Trophoblast cell (in vitro differentiated cells and primary cell): ENCODE data around the gene SRC.

Experiments used
- DNase-seq, 2 donors: peaks; one replicate each; pipeline ENCODE4 v3.0.0-alpha.2; 2016
- H2AFZ ChIP-seq: 2 replicates; pipeline ENCODE4 v1.6.1; 2013; ENCODE audit warnings: low read length, moderate library complexity, mild to moderate bottlenecking; ENCODE audit not compliant: insufficient read depth, poor library complexity
- H2AK5ac ChIP-seq: 2 replicates; pipeline ENCODE4 v1.6.1; 2013; ENCODE audit warnings: mild to moderate bottlenecking, low read length
- H2BK120ac ChIP-seq: 2 replicates; pipeline ENCODE4 v1.6.1; 2013; ENCODE audit warnings: low read length, mild to moderate bottlenecking, moderate library complexity; ENCODE audit not compliant: insufficient read depth, poor library complexity
- H2BK12ac ChIP-seq: 2 replicates; pipeline ENCODE4 v1.6.1; 2013; ENCODE audit warnings: mild to moderate bottlenecking, low read length, moderate library complexity
- H2BK5ac ChIP-seq: 2 replicates; pipeline ENCODE4 v1.6.1; 2013; ENCODE audit warnings: low read length, low read depth, moderate library complexity, mild to moderate bottlenecking; ENCODE audit not compliant: poor library complexity
- H3K14ac ChIP-seq: 2 replicates; pipeline ENCODE4 v1.6.1; 2013; ENCODE audit warnings: mild to moderate bottlenecking, low read length
- H3K18ac ChIP-seq: 2 replicates; pipeline ENCODE4 v1.6.1; 2013; ENCODE audit warnings: mild to moderate bottlenecking, low read length
- H3K23ac ChIP-seq: 2 replicates; pipeline ENCODE4 v1.6.1; 2013; ENCODE audit warnings: low read length
- H3K27ac ChIP-seq: 2 replicates; pipeline ENCODE4 v1.5.1; 2013; ENCODE audit warnings: low read depth, mild to moderate bottlenecking, inconsistent platforms, low read length, moderate library complexity
- H3K27me3 ChIP-seq: 2 replicates; pipeline ENCODE4 v1.6.1; 2013; ENCODE audit warnings: inconsistent platforms, mild to moderate bottlenecking, low read length, moderate library complexity; ENCODE audit not compliant: insufficient read depth
- H3K36me3 ChIP-seq, 2 experiments: 1 replicate in 1 of 2; 2 replicates in 1 of 2; pipeline ENCODE4 v1.6.1; 2013; ENCODE audit warnings: low read length in 2 of 2, mild to moderate bottlenecking in 2 of 2, moderate library complexity in 1 of 2; ENCODE audit not compliant: insufficient read depth in 2 of 2, control insufficient read depth in 1 of 2
- H3K4ac ChIP-seq: 2 replicates; pipeline ENCODE4 v1.6.1; 2013; ENCODE audit warnings: low read depth, mild to moderate bottlenecking, low read length, moderate library complexity
- H3K4me1 ChIP-seq, 2 experiments: 1 replicate in 1 of 2; 2 replicates in 1 of 2; pipeline ENCODE4 v1.6.1; 2013; ENCODE audit warnings: low read length in 2 of 2, mild to moderate bottlenecking in 2 of 2, moderate library complexity in 1 of 2; ENCODE audit not compliant: insufficient read depth in 2 of 2, control insufficient read depth in 1 of 2
- H3K4me2 ChIP-seq: 2 replicates; pipeline ENCODE4 v1.6.1; 2013; ENCODE audit warnings: inconsistent platforms, mild to moderate bottlenecking, low read length, moderate library complexity
- H3K4me3 ChIP-seq: 2 replicates; pipeline ENCODE4 v1.5.1; 2013; ENCODE audit warnings: mild to moderate bottlenecking, low read depth, low read length, inconsistent platforms
- H3K79me1 ChIP-seq: one replicate; pipeline ENCODE4 v1.6.1; 2013; ENCODE audit warnings: low read length
- H3K79me2 ChIP-seq: 2 replicates; pipeline ENCODE4 v1.6.1; 2013; ENCODE audit warnings: low read length, mild to moderate bottlenecking; ENCODE audit not compliant: control insufficient read depth, insufficient read depth, poor library complexity
- H3K9ac ChIP-seq: 2 replicates; pipeline ENCODE4 v1.6.1; 2013; ENCODE audit warnings: mild to moderate bottlenecking, low read length
- H3K9me3 ChIP-seq: 2 replicates; pipeline ENCODE4 v1.6.1; 2013; ENCODE audit warnings: low read depth, mild to moderate bottlenecking, control low read depth, inconsistent platforms, low read length; ENCODE audit not compliant: insufficient read depth
- H4K12ac ChIP-seq: 2 replicates; pipeline ENCODE4 v1.6.1; 2013; ENCODE audit warnings: low read depth, mild to moderate bottlenecking, low read length, moderate library complexity
- H4K8ac ChIP-seq: 2 replicates; pipeline ENCODE4 v1.6.1; 2013; ENCODE audit warnings: low read depth, mild to moderate bottlenecking, low read length, moderate library complexity
- H4K91ac ChIP-seq: one replicate; pipeline ENCODE4 v1.6.1; 2013; ENCODE audit warnings: low read depth, mild to moderate bottlenecking, low read length, moderate library complexity
- WGBS: extraction: QIAGEN DNeasy Blood & Tissue Kit; methylation state at CpG from one replicate; pipeline ENCODE4 v1.1.7; 2013; ENCODE audit warnings: missing lambda C conversion rate; ENCODE audit not compliant: insufficient read length, insufficient coverage; ENCODE audit errors: extremely low coverage; 5-methylcytosine and 5-hydroxymethylcytosine counted together

The SRC gene

DNA sequence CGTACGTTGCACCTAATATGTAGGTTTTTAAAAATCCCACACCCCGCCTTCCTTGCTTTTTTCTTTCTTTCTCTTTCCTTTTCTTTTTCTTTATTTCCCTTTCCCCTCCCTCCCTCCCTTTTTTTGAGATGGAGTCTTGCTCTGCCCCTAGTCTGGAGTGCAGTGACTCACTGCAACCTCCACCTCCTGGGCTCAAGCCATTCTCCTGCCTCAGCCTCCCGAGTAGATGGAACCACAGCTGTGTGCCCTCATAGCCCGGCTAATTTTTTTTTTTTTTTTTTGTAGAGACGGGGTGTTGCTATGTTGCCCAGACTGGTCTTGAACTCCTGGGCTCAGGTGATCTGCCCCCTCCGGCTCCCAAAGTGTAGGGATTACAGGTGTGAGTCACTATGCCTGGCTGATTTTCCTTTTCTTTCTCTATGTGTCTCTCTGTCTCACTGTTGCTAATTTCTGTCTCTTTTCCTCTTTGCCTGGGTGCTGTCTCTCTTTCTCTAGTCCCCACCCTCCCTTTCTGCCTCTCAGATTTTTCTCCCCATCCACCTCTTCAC is 61.2 kb downstream of the SRC start:
- H4K12ac ChIP-seq: no peak overlapping the region
- no peak overlapping the region for H3K14ac ChIP-seq
- no peak overlapping the region for H2BK5ac ChIP-seq
- H3K36me3 ChIP-seq: peaks cover 27 to 28% of the 10 kb centered on the region in 2 experiments
- no peak overlapping the region for H2BK12ac ChIP-seq
- H2BK120ac ChIP-seq: no peak overlapping the region
- no peak overlapping the region for H3K4ac ChIP-seq
- H3K4me3 ChIP-seq: no peak overlapping the region
- peaks cover 4% of the 10 kb centered on the region for H3K79me1 ChIP-seq
- no peak overlapping the region for H3K18ac ChIP-seq
- H3K4me1 ChIP-seq: peaks cover 9 to 30% of the 10 kb centered on the region in 2 experiments
- no CpG with 5 or more reads among the region's 7 CpGs for whole genome bisulfite sequencing
- H4K91ac ChIP-seq: peak overlapping the region; percentile 13
- H3K9ac ChIP-seq: no peak overlapping the region
- no peak overlapping the region for H4K8ac ChIP-seq
- H2AFZ ChIP-seq: no peak overlapping the region
- no peaks in the 10 kb centered on the region for H3K27me3 ChIP-seq
- no peak overlapping the region for H3K4me2 ChIP-seq
- peaks cover 2% of the 10 kb centered on the region for H3K9me3 ChIP-seq
- no peak overlapping the region for H3K27ac ChIP-seq
- H2AK5ac ChIP-seq: no peak overlapping the region
- H3K23ac ChIP-seq: no peak overlapping the region
- DNase-seq: peak; percentile 76
- peaks cover 4% of the 10 kb centered on the region for H3K79me2 ChIP-seq

DNA sequence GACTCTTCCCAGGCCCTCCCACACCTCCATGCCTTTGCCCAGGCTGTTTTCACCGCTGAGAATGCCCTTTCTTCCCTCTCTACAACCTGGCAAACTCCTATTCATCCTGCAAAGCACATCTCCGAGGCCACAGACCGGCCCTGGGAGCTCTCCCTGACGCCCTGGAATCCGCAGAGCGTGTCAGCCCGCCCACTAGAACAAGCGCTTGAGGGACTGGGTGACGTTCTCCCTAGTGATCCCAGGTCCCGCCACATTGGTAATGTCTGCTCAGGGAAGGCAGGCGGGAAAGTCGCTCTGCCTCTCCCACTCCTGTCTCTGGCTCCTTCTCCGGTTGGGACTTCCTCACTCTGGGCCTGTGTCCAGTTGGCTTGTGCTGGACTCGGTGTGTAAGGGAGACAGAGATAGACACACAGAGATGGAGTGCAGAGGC is 61.6 kb downstream of the SRC start:
- H2AK5ac ChIP-seq: no peak overlapping the region
- H3K27me3 ChIP-seq: no peaks in the 10 kb centered on the region
- peaks cover 22 to 23% of the 10 kb centered on the region in 2 experiments for H3K36me3 ChIP-seq
- no peak overlapping the region for H2BK12ac ChIP-seq
- H3K9ac ChIP-seq: no peak overlapping the region
- no peak overlapping the region for H3K4me3 ChIP-seq
- H3K18ac ChIP-seq: no peak overlapping the region
- DNase-seq: peak in 1 of 2 donors; percentile 32
- peaks cover 9 to 30% of the 10 kb centered on the region in 2 experiments for H3K4me1 ChIP-seq
- WGBS: no CpG with 5 or more reads among the region's 14 CpGs
- H4K8ac ChIP-seq: no peak overlapping the region
- H3K4me2 ChIP-seq: no peak overlapping the region
- no peak overlapping the region for H3K23ac ChIP-seq
- H2BK120ac ChIP-seq: no peak overlapping the region
- peaks cover 4% of the 10 kb centered on the region for H3K79me1 ChIP-seq
- peaks cover 4% of the 10 kb centered on the region for H3K79me2 ChIP-seq
- no peak overlapping the region for H2AFZ ChIP-seq
- H2BK5ac ChIP-seq: no peak overlapping the region
- H4K12ac ChIP-seq: no peak overlapping the region
- H3K14ac ChIP-seq: no peak overlapping the region
- peaks cover 2% of the 10 kb centered on the region for H3K9me3 ChIP-seq
- no peak overlapping the region for H3K4ac ChIP-seq
- no peak overlapping the region for H3K27ac ChIP-seq
- H4K91ac ChIP-seq: peak overlapping the region; percentile 13

DNA sequence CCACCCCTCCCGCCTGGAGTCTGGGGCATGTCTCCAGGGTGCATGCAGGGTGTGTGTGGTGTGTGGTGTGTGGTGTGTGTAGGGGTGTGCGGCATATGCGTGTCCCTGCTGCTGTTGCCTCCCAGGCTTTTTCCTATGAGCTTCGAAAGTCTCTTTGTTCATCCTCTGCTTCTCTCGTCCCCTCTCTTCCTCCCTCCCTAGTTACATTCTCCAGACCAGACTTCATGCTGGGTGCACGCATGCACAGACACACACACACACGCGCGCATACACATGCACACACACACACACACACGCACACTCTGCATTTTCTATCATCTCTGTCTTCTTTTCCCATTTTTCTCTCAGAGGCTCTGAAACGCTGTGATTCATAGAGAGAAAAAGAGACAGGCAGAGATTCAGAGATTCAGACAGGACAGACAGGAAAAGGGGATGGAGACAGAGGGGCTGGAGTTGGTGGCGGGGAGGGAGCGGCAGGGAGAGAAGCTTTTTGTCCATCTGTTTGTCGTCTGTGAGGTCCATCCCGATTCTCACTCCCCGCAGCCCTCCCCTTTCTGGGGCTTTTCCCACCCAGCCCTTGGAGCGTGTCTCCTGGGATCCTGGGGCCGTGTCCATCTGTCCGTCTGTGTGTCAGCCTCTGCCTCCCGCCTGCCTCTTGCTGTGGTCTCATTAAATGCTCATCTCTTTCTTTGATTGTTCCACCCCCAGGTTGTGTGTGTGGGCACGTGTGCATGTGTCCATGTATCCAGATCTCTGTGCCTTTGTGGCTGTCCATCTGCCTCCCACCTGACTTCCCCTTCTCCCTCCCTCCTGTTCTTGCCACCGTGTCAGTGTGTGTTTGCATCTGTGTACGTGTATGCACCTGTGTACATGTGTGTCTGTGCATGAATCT is 62.6 kb downstream of the SRC start:
- Histone ChIP-seq H3K9me3 (peaks cover 2% of the 10 kb centered on the region), H3K4ac (no peak overlapping the region), H3K79me1 (peaks cover 4% of the 10 kb centered on the region), H2AFZ (no peak overlapping the region), H3K27ac (no peak overlapping the region), H2AK5ac (no peak overlapping the region), H4K12ac (no peak overlapping the region), H3K14ac (no peak overlapping the region), H3K79me2 (peaks cover 4% of the 10 kb centered on the region), H4K8ac (no peak overlapping the region), H4K91ac (no peak overlapping the region), H3K4me2 (no peak overlapping the region), H2BK12ac (no peak overlapping the region), H3K9ac (no peak overlapping the region), H3K4me1 (peaks cover 9 to 30% of the 10 kb centered on the region in 2 experiments), H3K4me3 (no peak overlapping the region), H3K23ac (no peak overlapping the region), H2BK120ac (no peak overlapping the region), H3K27me3 (no peaks in the 10 kb centered on the region), H3K36me3 (peaks cover 13 to 14% of the 10 kb centered on the region in 2 experiments), H2BK5ac (no peak overlapping the region), H3K18ac (no peak overlapping the region)
- DNase-seq: no peak
- WGBS: no CpG with 5 or more reads among the region's 23 CpGs

DNA sequence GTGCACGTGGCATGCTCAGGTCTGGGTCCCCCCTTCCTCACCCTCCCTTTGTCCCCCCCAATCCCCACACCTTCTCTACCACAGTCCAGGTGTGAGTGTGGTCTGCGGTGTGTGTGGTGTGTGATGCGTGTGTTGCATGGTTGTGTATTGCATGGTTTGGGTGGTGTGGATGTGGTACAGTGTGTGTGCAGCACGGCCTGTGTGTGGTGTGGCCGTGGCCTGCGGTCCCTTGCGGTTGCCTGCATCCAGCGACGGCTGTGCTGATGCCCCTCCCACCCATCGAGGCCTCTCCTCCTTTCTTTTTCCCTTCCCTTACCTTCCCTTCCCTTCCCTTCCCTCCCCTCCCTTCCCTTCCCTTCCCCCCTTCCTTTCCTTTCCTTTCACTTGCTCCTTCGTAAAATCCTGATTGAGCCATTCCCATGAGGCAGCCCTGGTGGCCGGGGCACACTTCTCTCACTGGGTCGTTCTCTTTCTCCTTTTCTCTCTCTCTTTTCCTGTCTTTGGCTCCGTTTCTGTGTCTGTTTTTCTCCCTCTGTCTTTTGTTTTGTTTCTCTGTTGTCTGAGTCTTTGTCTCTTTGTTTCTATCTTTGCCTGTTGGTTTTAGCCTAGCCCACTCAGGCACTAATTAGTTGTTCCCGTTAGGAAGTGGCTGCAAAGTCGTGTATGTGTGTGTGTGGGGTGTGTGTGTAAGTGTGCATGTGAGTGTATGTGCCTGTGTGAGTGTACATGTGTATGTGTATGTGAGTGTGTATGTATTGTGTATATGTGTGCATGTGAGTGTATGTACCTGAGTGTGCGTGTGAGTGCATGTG is 65.7 kb downstream of the SRC start:
- Histone ChIP-seq H3K27ac (no peak overlapping the region), H3K4me3 (no peak overlapping the region)

More for the DNA sequence above, 65.7 kb downstream of the SRC start:
- H2BK5ac ChIP-seq: no peak overlapping the region
- H2BK12ac ChIP-seq: no peak overlapping the region
- H3K4ac ChIP-seq: no peak overlapping the region
- H3K4me2 ChIP-seq: no peak overlapping the region
- peaks cover 2% of the 10 kb centered on the region for H3K9me3 ChIP-seq
- no peak overlapping the region for H3K18ac ChIP-seq
- no peak overlapping the region for H2AK5ac ChIP-seq
- H4K12ac ChIP-seq: no peak overlapping the region
- no peak overlapping the region for H4K91ac ChIP-seq
- no peak overlapping the region for H3K9ac ChIP-seq
- H3K79me1 ChIP-seq: no peaks in the 10 kb centered on the region
- no peaks in the 10 kb centered on the region for H3K27me3 ChIP-seq
- no peak overlapping the region for H4K8ac ChIP-seq
- no peaks in the 10 kb centered on the region for H3K36me3 ChIP-seq
- H3K4me1 ChIP-seq: peaks cover 3 to 22% of the 10 kb centered on the region in 2 experiments
- DNase-seq: no peak
- H3K23ac ChIP-seq: no peak overlapping the region
- H3K14ac ChIP-seq: no peak overlapping the region
- no peak overlapping the region for H2AFZ ChIP-seq
- no peaks in the 10 kb centered on the region for H3K79me2 ChIP-seq
- H2BK120ac ChIP-seq: no peak overlapping the region
- no CpG with 5 or more reads among the region's 17 CpGs for WGBS
